Right ventricle myocardium inferior (tissue), 1 donor: ENCODE data around the gene HYPK. TPM values are rescaled to one million over a fixed set of nuclear protein-coding genes. Genes with fewer than 3 reads are reported as not detected.
"Not testable (repeated sequence)": the region's sequence is repeated elsewhere in the genome, so short reads cannot be mapped to it uniquely, and the experiment has no call there.

Experiments
- ATAC-seq: fragments of 200-7000 bp; cut with Tn5 transposase; one replicate; pipeline ENCODE4 v1.9.1; 2020; ENCODE audit warnings: mild to moderate bottlenecking, moderate library complexity
- DNase-seq: peaks from one replicate; pipeline ENCODE4 v3.0.0; 2021; ENCODE audit errors: missing footprints
- intact Hi-C: fragments of 100-400 bp; cut with DNase I; formaldehyde crosslinking; loops from one replicate; pipeline ENCODE4 v1.11.0; 2022
- microRNA-seq: library from miRNA; unstranded; fragments of <30 nt; microRNA quantifications from one replicate; pipeline ENCODE4 v1.2.0, GENCODE V29; 2020
- total RNA-seq: library from RNA; stranded (reverse); fragmentation: NEBNext Ultra II Directional; extraction: Animal tissue kit (Norgen Biotek cat#: 25700); gene quantifications from one replicate; pipeline ENCODE4 v1.2.1, GENCODE V29; 2021
- donor health status: DM: no; HTN: yes; CAD: no; lungs with severe emphysema.

HYPK gene
- total RNA-seq, 1 donor from 2014 or later = 16.4 TPM

DNA sequence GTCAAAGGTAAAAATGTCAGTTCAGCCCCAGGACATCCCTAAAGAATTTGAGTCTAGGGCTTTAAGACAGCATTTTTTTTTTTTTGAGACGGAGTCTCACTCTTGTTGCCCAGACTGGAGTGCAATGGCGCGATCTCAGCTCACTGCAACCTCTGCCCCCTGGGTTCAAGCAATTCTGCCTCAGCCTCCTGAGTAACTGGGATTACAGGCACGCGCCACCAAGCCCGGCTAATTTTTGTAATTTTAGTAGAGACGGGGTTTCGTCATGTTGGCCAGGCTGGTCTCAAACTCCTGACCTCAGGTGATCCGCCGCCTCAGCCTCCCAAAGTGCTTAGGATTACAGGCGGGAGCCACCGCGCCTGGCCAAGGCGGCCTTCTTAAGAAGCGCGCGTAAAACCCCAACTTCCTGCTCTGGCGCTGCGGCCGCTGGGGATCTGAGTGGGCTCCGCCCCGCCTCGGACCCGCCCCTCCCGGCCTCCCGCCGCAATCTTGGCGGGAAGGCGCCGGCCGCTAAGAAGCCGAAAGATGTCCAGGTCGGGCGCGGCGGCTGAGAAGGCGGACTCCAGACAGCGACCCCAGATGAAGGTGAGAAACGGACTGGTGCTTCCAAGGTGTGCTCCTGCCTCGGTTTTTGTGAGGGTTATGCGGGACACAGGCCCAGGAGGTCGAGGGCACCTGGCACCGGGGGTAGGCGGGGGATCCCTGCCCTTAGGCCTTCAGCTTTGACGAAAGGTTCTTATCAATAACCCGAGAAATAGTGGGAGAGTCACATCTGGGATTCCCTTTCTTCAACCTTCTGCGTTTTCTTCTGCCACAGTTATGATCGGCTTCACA lies 26.3 kb downstream of the HYPK start, which contains the start of gene WDR76:
Gene WDR76, plus strand, starts transcription at position 495 of the 834 bp plus-strand sequence. Its CDS starts 31 bp downstream, at position 526.
- ATAC-seq (peak; percentile 80), DNase-seq (peak; percentile 94)
- intact Hi-C loops = loop anchor here (10.0 kb wide), 1 partner anchor 52 kb away; the partner anchor contains the start of gene ELL3

DNA sequence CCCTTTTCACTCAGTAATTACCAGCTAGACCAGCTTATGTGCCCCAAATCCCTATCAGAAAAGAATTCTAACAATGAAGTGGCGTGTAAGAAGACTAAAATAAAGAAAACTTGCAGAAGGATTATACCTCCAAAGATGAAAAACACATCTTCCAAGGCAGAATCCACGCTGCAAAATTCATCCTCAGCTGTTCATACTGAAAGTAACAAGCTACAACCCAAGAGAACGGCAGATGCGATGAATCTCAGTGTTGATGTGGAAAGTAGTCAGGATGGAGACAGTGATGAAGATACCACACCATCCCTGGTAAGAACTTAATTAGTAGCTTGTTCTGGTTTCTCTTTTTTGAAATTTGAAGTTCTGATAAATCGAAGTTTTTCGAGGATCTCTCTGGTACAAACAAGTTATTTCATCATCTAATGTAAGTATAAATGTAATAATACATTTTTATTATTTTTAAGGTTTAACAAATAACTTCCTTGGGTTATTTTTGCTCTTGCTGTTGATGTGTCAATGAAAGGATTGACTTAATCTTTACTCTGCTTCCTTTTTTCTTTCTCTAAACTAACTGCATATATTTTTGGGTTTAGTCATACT lies 27.8 kb downstream of the HYPK start:
- intact Hi-C loops = loop anchor here (10.0 kb wide), 1 partner anchor 53 kb away; the partner anchor contains the start of gene ELL3
- ATAC-seq = no peak
- no peak for DNase-seq

DNA sequence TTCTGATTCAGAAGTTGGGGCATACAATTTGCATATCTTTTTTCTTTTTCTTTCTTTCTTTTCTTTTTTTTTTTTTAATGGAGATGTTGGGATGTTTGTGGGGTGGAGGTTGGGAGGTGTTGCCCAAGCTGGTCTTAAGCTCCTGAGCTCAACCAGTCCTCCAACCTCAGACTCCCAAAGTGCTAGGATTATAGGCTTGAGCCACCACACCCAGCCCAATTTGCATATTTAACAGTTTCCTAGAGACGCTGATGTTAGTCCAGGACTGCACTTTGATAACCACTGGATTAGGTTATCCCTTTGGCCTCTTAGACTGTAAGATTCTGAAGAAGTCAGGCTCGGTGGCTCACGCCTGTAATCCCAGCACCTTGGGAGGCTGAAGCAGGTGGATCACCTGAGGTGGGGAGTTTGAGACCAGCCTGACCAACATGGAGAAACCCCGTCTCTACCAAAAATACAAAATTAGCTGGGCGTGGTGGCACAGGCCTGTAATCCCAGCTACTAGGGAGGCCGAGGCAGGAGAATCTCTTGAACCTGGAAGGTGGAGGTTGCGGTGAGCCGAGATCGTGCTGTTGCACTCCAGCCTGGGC lies 29.6 kb downstream of the HYPK start:
- intact Hi-C loops = loop anchor here (10.0 kb wide), 1 partner anchor 55 kb away; the partner anchor contains the start of gene ELL3
- DNase-seq, ATAC-seq: not testable (repeated sequence)

DNA sequence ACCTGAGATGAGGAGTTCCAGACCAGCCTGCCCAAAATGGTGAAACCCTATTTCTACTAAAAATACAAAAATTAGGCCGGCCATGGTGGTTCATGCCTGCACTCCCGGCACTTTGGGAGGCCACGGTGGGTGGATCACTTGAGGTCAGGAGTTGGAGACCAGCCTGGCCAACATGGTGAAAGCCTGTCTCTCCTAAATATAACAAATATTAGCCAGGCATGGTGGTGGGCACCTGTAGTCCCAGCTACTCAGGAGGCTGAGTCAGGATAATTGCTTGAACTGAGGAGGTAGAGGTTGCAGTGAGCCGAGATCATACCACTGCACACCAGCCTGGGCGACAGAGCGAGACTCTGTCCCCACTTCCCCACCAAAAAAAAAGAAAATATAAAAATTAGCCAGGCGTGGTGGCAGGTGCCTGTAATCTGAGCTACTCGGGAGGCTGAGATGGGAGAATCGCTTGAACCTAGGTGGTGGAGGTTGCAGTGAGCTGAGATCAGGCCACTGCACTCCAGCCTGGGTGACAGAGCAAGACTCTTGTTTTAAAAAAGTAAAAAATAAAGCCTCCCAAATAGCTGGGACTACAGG lies 30.4 kb downstream of the HYPK start:
- ATAC-seq, intact Hi-C loops, DNase-seq: not testable (repeated sequence)

DNA sequence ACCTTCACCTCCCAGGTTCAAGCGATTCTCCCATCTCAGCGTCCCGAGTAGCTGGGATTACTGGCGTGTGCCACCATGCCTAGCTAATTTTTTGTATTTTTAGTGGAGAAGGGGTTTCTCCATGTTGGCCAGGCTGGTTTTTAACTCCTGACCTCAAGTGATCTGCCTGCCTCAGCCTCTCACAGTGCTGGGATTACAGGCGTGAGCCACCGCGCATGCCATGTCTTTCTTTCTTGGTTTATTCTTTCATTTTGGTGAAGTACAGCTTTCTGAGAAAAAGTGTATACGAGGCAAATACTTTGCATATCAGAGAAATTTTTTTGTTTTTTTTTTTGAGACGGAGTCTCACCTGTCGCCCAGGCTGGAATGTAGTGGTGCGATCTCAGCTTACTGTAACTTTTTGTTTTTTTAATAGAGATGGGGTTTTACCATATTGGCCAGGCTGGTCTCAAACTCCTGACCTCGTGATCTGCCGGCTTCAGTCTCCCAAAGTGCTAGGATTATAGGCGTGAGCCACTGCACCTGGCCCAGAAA lies 31.2 kb downstream of the HYPK start:
- DNase-seq, intact Hi-C loops, ATAC-seq: not testable (repeated sequence)

DNA sequence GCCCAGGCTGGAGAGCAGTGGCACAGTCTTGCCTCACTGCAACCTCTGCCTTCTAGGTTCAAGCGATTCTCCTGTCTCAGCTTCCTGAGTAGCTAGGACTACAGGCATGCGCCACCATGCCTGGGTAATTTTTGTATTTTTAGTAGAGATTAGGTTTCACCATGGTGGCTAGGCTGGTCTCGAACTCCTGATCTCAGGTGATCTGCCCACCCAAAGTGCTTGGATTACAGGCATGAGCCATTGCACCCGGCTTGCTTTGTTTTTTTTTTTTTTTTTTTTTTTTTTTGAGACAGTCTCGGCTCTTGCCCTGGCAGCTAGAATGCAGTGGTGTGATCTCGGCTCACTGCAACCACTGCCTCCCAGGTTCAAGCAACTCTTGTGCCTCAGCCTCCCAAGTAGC lies 32.1 kb downstream of the HYPK start:
- not testable (repeated sequence) for DNase-seq, ATAC-seq

DNA sequence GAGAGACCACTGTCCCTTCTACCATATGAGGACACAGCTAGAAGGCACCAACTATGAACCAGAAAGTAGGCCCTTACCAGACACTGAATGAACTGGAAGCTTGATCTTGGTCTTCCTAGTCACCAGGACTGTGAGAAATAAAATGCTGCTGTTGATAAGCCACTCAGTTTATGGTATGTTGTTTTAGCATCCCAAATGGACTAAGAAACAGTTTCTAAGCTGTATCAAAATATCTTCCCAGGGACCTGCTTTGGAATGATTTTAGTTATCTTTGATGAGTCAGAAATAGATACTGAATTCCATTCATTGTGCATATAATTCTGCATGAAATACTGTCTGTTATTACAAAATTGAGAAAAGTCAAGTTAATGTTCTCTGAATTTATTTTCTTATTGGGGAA lies 45.0 kb downstream of the HYPK start:
- ATAC-seq (no peak), DNase-seq (no peak)
- intact Hi-C loops = no loop called here

More for the DNA sequence above, 32.1 kb downstream of the HYPK start:
- intact Hi-C loops = not testable (repeated sequence)

DNA sequence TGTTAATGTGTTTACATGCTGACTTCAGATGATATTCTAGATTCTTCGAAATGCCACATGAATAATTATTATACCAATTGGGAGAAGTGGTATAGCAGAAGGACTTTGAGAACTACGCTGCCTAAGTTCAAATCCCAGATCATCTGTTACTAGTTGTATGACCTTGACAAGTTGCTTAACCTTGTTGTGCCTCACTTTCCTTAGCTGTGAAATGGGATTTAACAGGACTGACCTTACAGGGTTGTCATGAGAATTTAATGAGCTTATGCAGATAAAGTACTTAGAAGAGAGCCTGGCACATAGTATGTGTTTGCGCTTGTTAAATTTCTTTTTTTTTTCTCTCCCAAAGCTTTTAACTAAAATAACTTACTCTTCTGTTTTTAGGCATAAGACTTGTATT lies 50.9 kb downstream of the HYPK start:
- no peak for ATAC-seq
- no peak for DNase-seq
- intact Hi-C loops = no loop called here

DNA sequence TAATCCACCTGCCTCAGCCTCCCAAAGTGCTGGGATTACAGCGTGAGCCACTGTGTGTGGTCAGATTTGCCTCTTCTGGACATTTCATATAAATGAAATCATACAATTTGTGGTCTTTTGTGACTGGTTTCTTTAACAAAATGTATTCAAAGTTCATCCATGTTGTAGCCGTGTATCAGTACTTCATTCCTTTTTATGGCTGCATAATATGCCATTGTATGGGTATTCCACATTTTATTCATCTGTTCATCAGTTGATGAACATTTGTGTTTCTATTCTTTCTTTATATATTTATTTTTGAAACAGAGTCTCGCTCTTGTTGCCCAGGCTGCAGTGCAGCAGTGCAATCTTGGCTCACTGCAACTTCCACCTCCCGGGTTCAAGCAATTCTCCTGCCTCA lies 52.2 kb downstream of the HYPK start:
- ATAC-seq (no peak), DNase-seq (no peak)
- intact Hi-C loops = no loop called here

Small RNAs within 50 kb of the gene (microRNA-seq; reads per million reads assigned to microRNA genes)
- gene MIR1282 = not detected

Other genes starting within 250 kb of the HYPK start
- 15.7 TPM for gene PPIP5K1, start 210.4 kb upstream of the HYPK start, total RNA-seq
- gene CKMT1B, start 206.6 kb upstream of the HYPK start, total RNA-seq = 0.76 TPM
- not detected for gene STRC, start 181.8 kb upstream of the HYPK start, total RNA-seq
- gene CATSPER2, start 151.8 kb upstream of the HYPK start, total RNA-seq = 0.54 TPM
- 0.43 TPM for gene CKMT1A, start 106.7 kb upstream of the HYPK start, total RNA-seq
- 166 TPM for gene PDIA3, start 54.2 kb upstream of the HYPK start, total RNA-seq
- gene ELL3, start 23.6 kb upstream of the HYPK start, total RNA-seq = 1.5 TPM
- gene SERF2, start 8.3 kb upstream of the HYPK start, total RNA-seq = 1,102 TPM
- 0.30 TPM for gene SERINC4, start 379 bp upstream of the HYPK start, total RNA-seq
- 18.9 TPM for gene MFAP1, start 24.1 kb downstream of the HYPK start, total RNA-seq
- gene WDR76, start 26.4 kb downstream of the HYPK start, total RNA-seq = 2.1 TPM